GM19328 (cell line): ENCODE measurements around the gene SPRR2G.
"Not testable (repeated sequence)": the region's sequence is repeated elsewhere in the genome, so short reads cannot be mapped to it uniquely, and the experiment has no call there.

Experiments
- ATAC-seq: cut with Tn5 transposase; IDR thresholded peaks from one replicate; pipeline ENCODE4 v1.9.1; 2021; ENCODE audit warnings: mild to moderate bottlenecking, moderate library complexity; ENCODE audit not compliant: unreplicated experiment

The SPRR2G gene

GRCh38 chr1:153119491-153119971 lies 31.2 kb downstream of the SPRR2G start:
- no peak for ATAC-seq

- not testable (repeated sequence) for ATAC-seq
Measured at GRCh38 chr1:153115264-153115663, 35.4 kb downstream of the SPRR2G start.

GRCh38 chr1:153113416-153113815 lies 37.3 kb downstream of the SPRR2G start, which contains the start of gene SPRR2F:
TSS of gene SPRR2F (minus strand) at chr1:153113516. CDS start at chr1:153112733, 783 bp downstream.
- ATAC-seq = no peak

- not testable (repeated sequence) for ATAC-seq
Measured at GRCh38 chr1:153112454-153112853, 38.2 kb downstream of the SPRR2G start.

GRCh38 chr1:153100245-153100644 lies 50.4 kb downstream of the SPRR2G start:
- ATAC-seq = no peak
